B cell (primary cell): ENCODE measurements around the gene SLIT3. TPM values are rescaled to one million over a fixed set of nuclear protein-coding genes. Genes with fewer than 3 reads are reported as not detected.

Experiments used
- ATAC-seq: fragments of 200-7000 bp; cut with Tn5 transposase; one replicate; pipeline ENCODE4 v1.10.0; 2021; ENCODE audit warnings: low read depth, mild to moderate bottlenecking, moderate number of reproducible peaks, moderate library complexity
- CTCF ChIA-PET: fragments of 350-600 bp; sonication (Branson Sonifier 250); formaldehyde crosslinking; loops from one replicate; lab custom pipeline; 2021; ENCODE audit warnings: antibody characterized with exemption, inconsistent platforms; lab: Charles Lee
- POLR2A ChIA-PET: fragments of 350-600 bp; sonication (Branson Sonifier 250); formaldehyde crosslinking; loops from one replicate; lab custom pipeline; 2021; ENCODE audit warnings: antibody characterized with exemption; lab: Charles Lee
- DNase-seq: peaks from one replicate; pipeline ENCODE4 v3.0.0; 2013
- H2AFZ ChIP-seq: 2 replicates; pipeline ENCODE4 v1.6.1; 2012; ENCODE audit warnings: mild to moderate bottlenecking, low read depth, low read length; ENCODE audit not compliant: insufficient read depth, poor library complexity, severe bottlenecking
- H3K27ac ChIP-seq, 2 donors: 1 replicate in 1 of 2; 2 replicates in 1 of 2; pipeline ENCODE4 v1.5.1; 2012 to 2013; ENCODE audit warnings: low read length in 2 of 2, mild to moderate bottlenecking in 2 of 2, moderate library complexity in 1 of 2
- H3K27me3 ChIP-seq, 4 experiments: fragments of 200-600 bp in 1 of 4; sonication (generic) in 1 of 4; replicated peaks in 1 of 4; 1 replicate in 2 of 4; 2 replicates in 2 of 4; pipeline versions ENCODE4 v1.6.1 to v1.7.0; 2013 to 2016; ENCODE audit warnings: low read length in 3 of 4, mild to moderate bottlenecking in 2 of 4, mixed read lengths in 1 of 4, moderate library complexity in 1 of 4; ENCODE audit not compliant: insufficient read depth in 4 of 4, control insufficient read depth in 3 of 4; ENCODE audit errors: control extremely low read depth in 1 of 4
- H3K36me3 ChIP-seq, 2 experiments: replicated peaks in 1 of 2; 1 replicate in 1 of 2; 2 replicates in 1 of 2; pipeline versions ENCODE4 v1.6.1 to v1.7.1; 2013; ENCODE audit warnings: low read length in 1 of 2; ENCODE audit not compliant: insufficient read depth in 2 of 2, control insufficient read depth in 1 of 2; ENCODE audit errors: control extremely low read depth in 1 of 2, extremely low read depth in 1 of 2
- H3K4me1 ChIP-seq, 2 donors: fragments of 200-600 bp in 1 of 2; sonication (generic) in 1 of 2; 1 replicate in 1 of 2; 2 replicates in 1 of 2; pipeline versions ENCODE4 v1.5.1 to v1.6.1; 2013 to 2017; ENCODE audit warnings: low read length in 2 of 2; ENCODE audit not compliant: control insufficient read depth in 2 of 2, insufficient read depth in 2 of 2
- H3K4me2 ChIP-seq: replicated peaks from 2 replicates; pipeline ENCODE3; 2012; ENCODE audit warnings: mild to moderate bottlenecking, low read depth, low read length; ENCODE audit not compliant: poor library complexity, severe bottlenecking
- H3K4me3 ChIP-seq, 5 experiments: fragments of 200-600 bp in 1 of 5; sonication (generic) in 1 of 5; 1 replicate in 3 of 5; 2 replicates in 2 of 5; pipeline versions ENCODE4 v1.5.1 to v1.7.0; 2011 to 2016; ENCODE audit warnings: low read length in 4 of 5, mild to moderate bottlenecking in 4 of 5, low read depth in 2 of 5, control low read depth in 1 of 5, moderate library complexity in 1 of 5; ENCODE audit not compliant: insufficient read depth in 1 of 5; ENCODE audit errors: control extremely low read depth in 1 of 5, extremely low read depth in 1 of 5
- H3K79me2 ChIP-seq: fragments of 200-600 bp; sonication (generic); one replicate; pipeline ENCODE4 v1.6.0; 2016; ENCODE audit warnings: low read length; ENCODE audit not compliant: control insufficient read depth, insufficient read depth
- H3K9ac ChIP-seq: fragments of 200-600 bp; sonication (generic); 2 replicates; pipeline ENCODE4 v1.6.1; 2017; ENCODE audit warnings: mild to moderate bottlenecking, low read length, moderate library complexity
- H3K9me3 ChIP-seq, 3 donors: one replicate each; pipeline versions ENCODE4 v1.6.1 to v1.7.1; 2013; ENCODE audit warnings: low read length in 2 of 3; ENCODE audit not compliant: control insufficient read depth in 2 of 3, insufficient read depth in 1 of 3; ENCODE audit errors: control extremely low read depth in 1 of 3
- H4K20me1 ChIP-seq: 2 replicates; pipeline ENCODE4 v1.6.0; 2012; ENCODE audit warnings: mild to moderate bottlenecking, low read length; ENCODE audit not compliant: insufficient read depth, control insufficient read depth, poor library complexity, severe bottlenecking
- H3K27ac Mint-ChIP-seq: one replicate; pipeline ENCODE4 v1.8.0; 2021; ENCODE audit warnings: mixed read lengths
- H3K27me3 Mint-ChIP-seq: one replicate; pipeline ENCODE4 v1.8.0; 2021; ENCODE audit warnings: mixed read lengths
- H3K4me1 Mint-ChIP-seq: one replicate; pipeline ENCODE4 v1.8.0; 2021; ENCODE audit warnings: mixed read lengths
- H3K4me3 Mint-ChIP-seq: one replicate; pipeline ENCODE4 v1.8.0; 2021; ENCODE audit warnings: mixed read lengths
- H3K9me3 Mint-ChIP-seq: one replicate; pipeline ENCODE4 v1.8.0; 2022; ENCODE audit warnings: mixed read lengths; ENCODE audit not compliant: insufficient read depth
- EZH2 ChIP-seq: IDR thresholded peaks from 2 replicates; pipeline ENCODE4 v1.6.1; 2012; ENCODE audit warnings: borderline replicate concordance, low read depth, mild to moderate bottlenecking, moderate library complexity, low read length; ENCODE audit not compliant: insufficient read depth, poor library complexity, severe bottlenecking
- WGBS: methylation state at CpG from one replicate; pipeline ENCODE4 v1.1.5; 2013; ENCODE audit warnings: missing lambda C conversion rate; ENCODE audit not compliant: insufficient coverage; 5-methylcytosine and 5-hydroxymethylcytosine counted together
- intact Hi-C: fragments of 100-400 bp; cut with micrococcal nuclease; formaldehyde crosslinking; loops from one replicate; pipeline ENCODE4 v1.10.0; 2022
- polyA plus RNA-seq: library from polyadenylated mRNA; depleted of rRNA; stranded (reverse); fragments of >200 nt; gene quantifications from 2 replicates; pipeline ENCODE4 v1.2.3, GENCODE V29; 2012
- total RNA-seq, 2 donors: library from RNA; stranded (reverse); fragments of 120-200 nt in 1 of 2; gene quantifications; 1 replicate in 1 of 2; 2 replicates in 1 of 2; pipeline versions ENCODE4 v1.2.3 to v1.2.4, GENCODE V29; 2013 to 2022
- TF ChIP-seq, protein P1 (sequence below): fragments of 200-600 bp; IDR thresholded peaks from one replicate; pipeline ENCODE4 v1.8.0; 2022; ENCODE audit warnings: antibody characterized with exemption, mild to moderate bottlenecking

SLIT3 gene
- total and polyA plus RNA-seq, 2 donors (not counting 1 experiment from before 2014, with no cell fraction given) = not detected

DNA sequence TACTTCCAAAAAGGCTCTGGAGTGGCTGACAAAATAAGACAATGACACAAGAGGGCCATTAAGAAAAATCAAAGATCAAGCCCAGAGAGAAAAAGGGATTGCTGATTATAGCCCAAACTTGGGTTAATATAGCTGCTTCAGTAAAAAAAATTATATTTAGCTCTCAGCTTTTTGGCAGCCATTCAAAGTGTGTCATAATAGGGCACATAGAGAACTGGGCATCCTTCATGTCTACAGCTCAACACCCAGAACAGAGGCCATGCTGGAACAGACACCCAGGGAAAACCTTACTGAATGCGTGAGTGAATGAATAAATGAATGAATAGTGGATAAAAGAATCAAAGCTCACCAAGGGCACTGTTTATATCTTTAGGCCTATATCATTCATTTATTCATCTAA lies 110.1 kb downstream of the SLIT3 start:
- H3K4me3 Mint-ChIP-seq = no peak overlapping the region
- intact Hi-C loops = no loop called here

DNA sequence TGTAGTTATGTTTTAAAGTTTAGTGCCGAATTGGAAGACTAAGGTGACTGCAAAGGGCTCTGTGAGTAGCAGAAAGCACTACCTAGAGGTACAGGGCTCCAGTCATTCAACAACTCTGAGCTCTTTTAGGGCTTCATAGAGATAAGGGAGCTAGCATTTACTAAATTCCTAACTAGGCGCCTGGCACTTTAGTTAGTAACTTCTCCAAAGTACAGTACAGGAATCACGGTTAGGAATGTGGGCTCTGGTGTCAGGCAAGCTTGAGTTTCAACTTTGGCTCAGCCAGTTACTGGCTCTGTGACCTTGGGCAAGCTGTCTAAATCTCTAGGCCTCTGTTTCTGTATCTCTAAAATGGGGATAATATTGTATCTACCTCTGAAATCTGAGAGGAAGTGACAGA lies 115.3 kb downstream of the SLIT3 start:
- Mint-ChIP-seq H3K27ac (no peak overlapping the region), H3K9me3 (no peaks in the 10 kb centered on the region), H3K4me3 (no peak overlapping the region), H3K4me1 (no peaks in the 10 kb centered on the region), H3K27me3 (no peaks in the 10 kb centered on the region)
- Histone ChIP-seq H3K4me3 (no peak overlapping the region), H3K27ac (no peak overlapping the region), H3K4me1 (no peaks in the 10 kb centered on the region), H3K9ac (no peak overlapping the region), H3K79me2 (no peaks in the 10 kb centered on the region), H3K4me2 (no peak overlapping the region), H3K9me3 (peaks cover 0 to 7% (median 0%) of the 10 kb centered on the region in 3 donors), H3K27me3 (no peaks in the 10 kb centered on the region), H2AFZ (no peak overlapping the region), H4K20me1 (no peaks in the 10 kb centered on the region), H3K36me3 (no peaks in the 10 kb centered on the region)
- intact Hi-C loops = no loop called here
- 86% methylated on average over 1 of the region's 3 CpGs for WGBS
- DNase-seq = no peak
- TF ChIP-seq, protein P1, sequence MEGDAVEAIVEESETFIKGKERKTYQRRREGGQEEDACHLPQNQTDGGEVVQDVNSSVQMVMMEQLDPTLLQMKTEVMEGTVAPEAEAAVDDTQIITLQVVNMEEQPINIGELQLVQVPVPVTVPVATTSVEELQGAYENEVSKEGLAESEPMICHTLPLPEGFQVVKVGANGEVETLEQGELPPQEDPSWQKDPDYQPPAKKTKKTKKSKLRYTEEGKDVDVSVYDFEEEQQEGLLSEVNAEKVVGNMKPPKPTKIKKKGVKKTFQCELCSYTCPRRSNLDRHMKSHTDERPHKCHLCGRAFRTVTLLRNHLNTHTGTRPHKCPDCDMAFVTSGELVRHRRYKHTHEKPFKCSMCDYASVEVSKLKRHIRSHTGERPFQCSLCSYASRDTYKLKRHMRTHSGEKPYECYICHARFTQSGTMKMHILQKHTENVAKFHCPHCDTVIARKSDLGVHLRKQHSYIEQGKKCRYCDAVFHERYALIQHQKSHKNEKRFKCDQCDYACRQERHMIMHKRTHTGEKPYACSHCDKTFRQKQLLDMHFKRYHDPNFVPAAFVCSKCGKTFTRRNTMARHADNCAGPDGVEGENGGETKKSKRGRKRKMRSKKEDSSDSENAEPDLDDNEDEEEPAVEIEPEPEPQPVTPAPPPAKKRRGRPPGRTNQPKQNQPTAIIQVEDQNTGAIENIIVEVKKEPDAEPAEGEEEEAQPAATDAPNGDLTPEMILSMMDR = no peak
- no peak for TF ChIP-seq EZH2
- ChIA-PET CTCF (no interaction called here), POLR2A (no interaction called here)
- ATAC-seq = no peak

More for the DNA sequence above, 110.1 kb downstream of the SLIT3 start:
- no peak for DNase-seq
- H3K9me3 ChIP-seq = peaks cover 0 to 9% (median 0%) of the 10 kb centered on the region in 3 donors
- H3K4me1 Mint-ChIP-seq = no peaks in the 10 kb centered on the region
- no peaks in the 10 kb centered on the region for H3K36me3 ChIP-seq
- POLR2A ChIA-PET = no interaction called here
- no peaks in the 10 kb centered on the region for H3K4me1 ChIP-seq
- H4K20me1 ChIP-seq = no peaks in the 10 kb centered on the region
- H3K9ac ChIP-seq = no peak overlapping the region
- peaks cover 6% of the 10 kb centered on the region for H3K27me3 Mint-ChIP-seq
- CTCF ChIA-PET = no interaction called here
- no peak for TF ChIP-seq EZH2
- TF ChIP-seq, protein P1 = no peak
- no peaks in the 10 kb centered on the region for H3K79me2 ChIP-seq
- WGBS = no CpG with 5 or more reads among the region's 1 CpG
- no peak overlapping the region for H3K4me3 ChIP-seq
- H3K9me3 Mint-ChIP-seq = no peaks in the 10 kb centered on the region
- H2AFZ ChIP-seq = no peak overlapping the region
- no peaks in the 10 kb centered on the region for H3K27me3 ChIP-seq
- no peak for ATAC-seq
- H3K27ac ChIP-seq = no peak overlapping the region
- H3K27ac Mint-ChIP-seq = no peak overlapping the region
- H3K4me2 ChIP-seq = no peak overlapping the region
